Body of pancreas (tissue), 4 donors: Measurements from ENCODE around the gene GRM4. TPM values are rescaled to one million over a fixed set of nuclear protein-coding genes. Genes with fewer than 3 reads are reported as not detected.
A peak's percentile ranks its signal among the peaks of the same experiment; 100 is the strongest.

Experiments used
- ATAC-seq: fragments of 150-250 bp; one replicate; pipeline ENCODE4 v1.9.1; 2016
- DNase-seq, 4 donors: peaks; one replicate each; pipeline ENCODE4 v3.0.0-alpha.2; 2019
- H3K27ac ChIP-seq, 4 donors: fragments of 200-600 bp; sonication (generic); 1 replicate in 3 of 4; 2 replicates in 1 of 4; pipeline versions ENCODE4 v1.5.1 to v1.6.1; 2016 to 2019; ENCODE audit warnings: mild to moderate bottlenecking in 1 of 4, mixed read lengths in 1 of 4, moderate library complexity in 1 of 4
- H3K27me3 ChIP-seq, 2 donors: fragments of 200-600 bp; sonication (generic); one replicate each; pipeline ENCODE4 v1.6.0; 2016; ENCODE audit warnings: mild to moderate bottlenecking in 1 of 2
- H3K36me3 ChIP-seq, 2 donors: fragments of 200-600 bp; sonication (generic); replicated peaks in 1 of 2; 2 replicates each; pipeline ENCODE4 v1.5.1; 2016; ENCODE audit warnings: low read depth in 2 of 2; ENCODE audit not compliant: insufficient read depth in 1 of 2
- H3K4me1 ChIP-seq: fragments of 200-600 bp; sonication (generic); one replicate; pipeline ENCODE4 v1.6.0; 2016
- H3K4me3 ChIP-seq, 2 donors: fragments of 200-600 bp; sonication (generic); 1 replicate in 1 of 2; 2 replicates in 1 of 2; pipeline ENCODE4 v1.5.1; 2016 to 2019
- H3K9me3 ChIP-seq, 3 donors: fragments of 200-600 bp; sonication (generic); 1 replicate in 2 of 3; 2 replicates in 1 of 3; pipeline ENCODE4 v1.5.1; 2016
- CTCF ChIP-seq, 7 experiments: fragments of 450-650 bp in 4 of 7; fragments of 200-600 bp in 3 of 7; sonication (generic) in 3 of 7; IDR thresholded peaks; one replicate each; pipeline ENCODE4 v1.5.1; 2016 to 2019; ENCODE audit warnings: antibody characterized with exemption in 7 of 7
- POLR2A ChIP-seq, 3 donors: fragments of 450-650 bp; IDR thresholded peaks; one replicate each; pipeline ENCODE4 v1.6.1; 2016; ENCODE audit warnings: antibody characterized with exemption in 3 of 3, mild to moderate bottlenecking in 2 of 3
- WGBS, 2 donors: methylation state at CpG; one replicate each; pipeline ENCODE4 v1.1.5; 2017; 5-methylcytosine and 5-hydroxymethylcytosine counted together
- intact Hi-C: fragments of 100-400 bp; cut with DNase I; formaldehyde crosslinking; loops from one replicate; pipeline ENCODE4 v1.15.1; 2023
- total RNA-seq, 2 donors: library from RNA; depleted of rRNA; stranded (reverse); fragments of >200 nt; gene quantifications; one replicate each; pipeline ENCODE4 v1.1.0, GENCODE V29; 2016

The GRM4 gene
- total RNA-seq, 2 donors from 2014 or later, result 0.33 TPM; not detected in 1

DNA sequence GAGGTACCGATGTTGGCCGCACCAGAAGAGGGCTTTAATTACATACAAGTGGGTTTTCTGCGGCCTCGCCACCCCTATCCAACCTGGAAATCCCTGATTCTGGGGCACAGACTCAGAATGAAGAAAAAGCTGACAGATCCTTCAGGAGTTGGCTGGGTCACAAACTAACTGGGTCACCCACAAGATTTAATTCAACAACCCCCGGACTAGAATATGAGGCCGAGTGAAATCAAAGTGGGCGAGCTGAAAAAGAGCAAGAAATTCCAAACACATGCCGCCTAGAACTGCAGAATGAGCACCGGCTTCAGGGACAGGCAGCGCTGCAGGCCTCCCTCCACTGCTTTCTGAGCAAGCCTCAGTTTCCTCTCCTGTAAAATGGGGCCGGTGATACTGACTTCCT lies 30.0 kb downstream of the GRM4 start:
- intact Hi-C loops, result no loop called here
- no peak for DNase-seq
- Histone ChIP-seq H3K27ac (no peak overlapping the region), H3K4me3 (no peak overlapping the region), H3K27me3 (no peaks in the 10 kb centered on the region), H3K4me1 (no peaks in the 10 kb centered on the region), H3K36me3 (no peaks in the 10 kb centered on the region), H3K9me3 (no peaks in the 10 kb centered on the region)
- WGBS, 2 donors, result 80 to 88% methylated on average over 11 of the region's 11 CpGs
- no peak for TF ChIP-seq POLR2A (IDR thresholded peaks at IDR 0.05)
- TF ChIP-seq CTCF (IDR thresholded peaks at IDR 0.05), result no peak
- no peak for ATAC-seq

DNA sequence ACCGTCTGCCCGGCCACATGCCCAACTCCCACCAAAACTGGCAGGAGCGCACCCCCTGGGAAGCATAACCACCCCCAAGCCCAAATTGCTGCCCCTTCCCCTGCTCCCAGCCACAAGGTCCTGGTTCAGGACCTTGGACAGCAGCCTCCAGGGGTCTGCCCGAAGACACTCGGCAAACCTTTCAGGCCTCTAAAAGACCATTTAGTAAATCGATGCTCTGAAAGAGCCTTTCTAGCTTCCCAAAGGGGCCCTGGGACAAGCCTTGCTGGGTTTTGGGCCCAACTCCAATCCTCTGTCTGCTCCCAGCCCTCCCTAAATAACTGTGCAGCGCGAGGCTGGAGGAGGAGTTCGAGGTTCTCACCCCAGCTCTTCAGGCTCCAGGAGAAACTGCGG lies 30.5 kb downstream of the GRM4 start:
- WGBS, 2 donors, result 40 to 47% methylated on average over 6 to 10 of the region's 10 CpGs
- peak in 1 of 4 donors; percentile 17 for DNase-seq
- intact Hi-C loops, result no loop called here
- Histone ChIP-seq H3K36me3 (no peaks in the 10 kb centered on the region), H3K27ac (no peak overlapping the region), H3K4me1 (no peaks in the 10 kb centered on the region), H3K9me3 (no peaks in the 10 kb centered on the region), H3K27me3 (no peaks in the 10 kb centered on the region), H3K4me3 (no peak overlapping the region)
- no peak for ATAC-seq
- no peak for TF ChIP-seq CTCF (IDR thresholded peaks at IDR 0.05)
- TF ChIP-seq POLR2A (IDR thresholded peaks at IDR 0.05), result no peak

- H3K9me3 ChIP-seq, result no peaks in the 10 kb centered on the region
- TF ChIP-seq POLR2A (IDR thresholded peaks at IDR 0.05) (no peak), CTCF (IDR thresholded peaks at IDR 0.05) (no peak)
- no peak overlapping the region for H3K27ac ChIP-seq
- no peaks in the 10 kb centered on the region for H3K27me3 ChIP-seq
- ATAC-seq (no peak), DNase-seq (peak in 1 of 4 donors; percentile 5)
- intact Hi-C loops, result no loop called here
- H3K4me1 ChIP-seq, result no peaks in the 10 kb centered on the region
- 46 to 69% methylated on average over 2 to 16 of the region's 16 CpGs for WGBS, 2 donors
- H3K36me3 ChIP-seq, result no peaks in the 10 kb centered on the region
- H3K4me3 ChIP-seq, result no peak overlapping the region
Observed at GRCh38 chr6:34114695-34115402, 31.0 kb downstream of the GRM4 start.

DNA sequence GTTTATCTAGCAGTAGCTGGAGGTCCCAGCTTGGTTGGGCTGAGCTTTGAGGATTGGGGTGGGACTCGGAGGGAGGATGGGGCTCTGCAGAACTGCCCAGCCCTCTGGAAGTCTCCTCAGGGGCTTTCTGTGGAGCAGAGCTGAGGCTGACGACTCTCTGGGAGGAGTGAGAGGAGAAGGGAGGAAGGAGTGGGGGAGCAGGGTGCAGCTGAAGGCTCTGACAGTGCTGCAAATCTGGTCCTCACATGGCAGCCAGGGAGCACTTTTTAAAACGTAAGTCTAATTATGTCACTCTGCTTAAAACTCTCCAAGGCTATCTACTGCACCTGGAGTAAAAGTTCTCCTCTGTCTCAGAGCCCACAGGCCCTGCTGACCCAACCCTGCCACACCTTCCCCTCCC lies 32.4 kb downstream of the GRM4 start:
- Histone ChIP-seq H3K36me3 (no peaks in the 10 kb centered on the region), H3K9me3 (no peaks in the 10 kb centered on the region), H3K4me3 (no peak overlapping the region), H3K27me3 (no peaks in the 10 kb centered on the region), H3K4me1 (no peaks in the 10 kb centered on the region), H3K27ac (no peak overlapping the region)
- 28 to 30% methylated on average over 3 of the region's 3 CpGs for WGBS, 2 donors
- ATAC-seq, result no peak
- TF ChIP-seq POLR2A (IDR thresholded peaks at IDR 0.05) (no peak), CTCF (IDR thresholded peaks at IDR 0.05) (no peak)
- intact Hi-C loops, result no loop called here
- no peak for DNase-seq

GRCh38 chr6:34112126-34112525 lies 33.8 kb downstream of the GRM4 start:
- no peaks in the 10 kb centered on the region for H3K4me1 ChIP-seq
- ATAC-seq (no peak), DNase-seq (no peak)
- no peaks in the 10 kb centered on the region for H3K36me3 ChIP-seq
- H3K9me3 ChIP-seq, result no peaks in the 10 kb centered on the region
- no peaks in the 10 kb centered on the region for H3K27me3 ChIP-seq
- no peak for TF ChIP-seq CTCF (IDR thresholded peaks at IDR 0.05)
- no peak for TF ChIP-seq POLR2A (IDR thresholded peaks at IDR 0.05)
- no peak overlapping the region for H3K27ac ChIP-seq
- intact Hi-C loops, result no loop called here
- 46 to 47% methylated on average over 5 of the region's 5 CpGs for WGBS, 2 donors
- H3K4me3 ChIP-seq, result no peak overlapping the region
